Activated T-helper 1 cell treated with anti-CD3 and anti-CD28 coated beads, Interleukin-12 subunit alpha, Interleukin-12 subunit beta, Interleukin-2, Interleukin-4 antibody, amounts not matched to agents 30 ng/mL and 10 ng/mL and 1 ng/mL, durations not matched to agents 14 hours and 24 hours and 36 hours (primary cell): Measurements from ENCODE around the gene CT45A5. TPM values are rescaled to one million over a fixed set of nuclear protein-coding genes. Genes with fewer than 3 reads are reported as not detected.
"Not testable (repeated sequence)": the region's sequence is repeated elsewhere in the genome, so short reads cannot be mapped to it uniquely, and the experiment has no call there.

Experiments used
- DNase-seq: peaks from one replicate; pipeline ENCODE4 v3.0.0; 2021; ENCODE audit warnings: low spot score
- H3K27ac Mint-ChIP-seq: one replicate; pipeline ENCODE4 v1.8.0; 2021; ENCODE audit warnings: mild to moderate bottlenecking, mixed read lengths
- H3K27me3 Mint-ChIP-seq: one replicate; pipeline ENCODE4 v1.8.0; 2022; ENCODE audit warnings: mild to moderate bottlenecking, moderate library complexity, mixed read lengths; ENCODE audit not compliant: insufficient read depth
- H3K36me3 Mint-ChIP-seq: one replicate; pipeline ENCODE4 v1.8.0; 2021; ENCODE audit warnings: low read depth, mixed read lengths
- H3K4me1 Mint-ChIP-seq: one replicate; pipeline ENCODE4 v1.8.0; 2021; ENCODE audit warnings: low read depth, mixed read lengths
- H3K4me3 Mint-ChIP-seq: one replicate; pipeline ENCODE4 v1.8.0; 2021; ENCODE audit warnings: mild to moderate bottlenecking, moderate library complexity, mixed read lengths
- H3K9me3 Mint-ChIP-seq: one replicate; pipeline ENCODE4 v1.8.0; 2021; ENCODE audit warnings: mixed read lengths
- intact Hi-C: fragments of 100-400 bp; cut with micrococcal nuclease; formaldehyde crosslinking; loops from one replicate; pipeline ENCODE4 v1.15.1; 2024
- total RNA-seq: library from RNA; stranded (reverse); gene quantifications from 2 replicates; pipeline ENCODE4 v1.2.3, GENCODE V29; 2022

Gene CT45A5, protein sequence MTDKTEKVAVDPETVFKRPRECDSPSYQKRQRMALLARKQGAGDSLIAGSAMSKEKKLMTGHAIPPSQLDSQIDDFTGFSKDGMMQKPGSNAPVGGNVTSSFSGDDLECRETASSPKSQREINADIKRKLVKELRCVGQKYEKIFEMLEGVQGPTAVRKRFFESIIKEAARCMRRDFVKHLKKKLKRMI
- not detected in 2 replicates for total RNA-seq

DNA sequence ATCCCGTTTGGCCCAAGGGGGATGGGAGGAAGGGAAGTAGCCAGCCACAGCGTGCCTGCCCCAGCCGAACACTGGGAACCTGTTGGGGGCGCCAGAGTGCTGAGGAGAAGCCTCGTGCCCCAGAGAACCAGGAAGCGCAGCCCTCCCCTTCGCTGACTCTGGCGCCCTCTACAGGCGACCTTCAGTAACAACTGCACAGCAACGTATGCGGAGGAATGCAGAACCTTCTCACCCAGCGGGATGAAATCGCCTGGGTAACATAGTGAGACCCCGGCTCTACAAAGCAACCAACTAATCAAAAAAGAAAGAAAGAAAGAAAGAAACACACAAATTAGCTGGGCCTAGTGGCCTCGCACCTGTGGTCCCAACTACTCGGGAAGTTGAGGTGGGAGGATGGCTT is at the start of gene CT45A5:
Gene CT45A5, minus strand, starts transcription at position 101 of the 400 bp plus-strand sequence. CDS start 3,774 bp downstream, outside the sequence.
- DNase-seq, H3K27ac Mint-ChIP-seq, H3K4me3 Mint-ChIP-seq, H3K27me3 Mint-ChIP-seq, H3K9me3 Mint-ChIP-seq, H3K4me1 Mint-ChIP-seq, H3K36me3 Mint-ChIP-seq, intact Hi-C loops: not testable (repeated sequence)

DNA sequence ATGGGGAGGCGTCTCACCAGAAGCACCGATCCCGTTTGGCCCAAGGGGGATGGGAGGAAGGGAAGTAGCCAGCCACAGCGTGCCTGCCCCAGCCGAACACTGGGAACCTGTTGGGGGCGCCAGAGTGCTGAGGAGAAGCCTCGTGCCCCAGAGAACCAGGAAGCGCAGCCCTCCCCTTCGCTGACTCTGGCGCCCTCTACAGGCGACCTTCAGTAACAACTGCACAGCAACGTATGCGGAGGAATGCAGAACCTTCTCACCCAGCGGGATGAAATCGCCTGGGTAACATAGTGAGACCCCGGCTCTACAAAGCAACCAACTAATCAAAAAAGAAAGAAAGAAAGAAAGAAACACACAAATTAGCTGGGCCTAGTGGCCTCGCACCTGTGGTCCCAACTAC is 34.6 kb upstream of the CT45A5 start, which contains the start of gene CT45A2:
Gene CT45A2, minus strand, starts transcription at position 101 of the 400 bp plus-strand sequence. CDS start 3,747 bp downstream, outside the sequence.
- not testable (repeated sequence) for H3K9me3 Mint-ChIP-seq, DNase-seq, H3K27me3 Mint-ChIP-seq

DNA sequence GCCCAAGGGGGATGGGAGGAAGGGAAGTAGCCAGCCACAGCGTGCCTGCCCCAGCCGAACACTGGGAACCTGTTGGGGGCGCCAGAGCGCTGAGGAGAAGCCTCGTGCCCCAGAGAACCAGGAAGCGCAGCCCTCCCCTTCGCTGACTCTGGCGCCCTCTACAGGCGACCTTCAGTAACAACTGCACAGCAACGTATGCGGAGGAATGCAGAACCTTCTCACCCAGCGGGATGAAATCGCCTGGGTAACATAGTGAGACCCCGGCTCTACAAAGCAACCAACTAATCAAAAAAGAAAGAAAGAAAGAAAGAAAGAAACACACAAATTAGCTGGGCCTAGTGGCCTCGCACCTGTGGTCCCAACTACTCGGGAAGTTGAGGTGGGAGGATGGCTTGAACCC is 17.4 kb upstream of the CT45A5 start, which contains the start of gene CT45A6:
Gene CT45A6, minus strand, starts transcription at position 101 of the 400 bp plus-strand sequence. CDS start 3,794 bp downstream, outside the sequence.
- DNase-seq, intact Hi-C loops, H3K9me3 Mint-ChIP-seq, H3K27ac Mint-ChIP-seq, H3K4me3 Mint-ChIP-seq, H3K36me3 Mint-ChIP-seq, H3K4me1 Mint-ChIP-seq, H3K27me3 Mint-ChIP-seq: not testable (repeated sequence)

More for the DNA sequence above, 34.6 kb upstream of the CT45A5 start, which contains the start of gene CT45A2:
- intact Hi-C loops, H3K4me1 Mint-ChIP-seq, H3K27ac Mint-ChIP-seq, H3K36me3 Mint-ChIP-seq, H3K4me3 Mint-ChIP-seq: not testable (repeated sequence)

DNA sequence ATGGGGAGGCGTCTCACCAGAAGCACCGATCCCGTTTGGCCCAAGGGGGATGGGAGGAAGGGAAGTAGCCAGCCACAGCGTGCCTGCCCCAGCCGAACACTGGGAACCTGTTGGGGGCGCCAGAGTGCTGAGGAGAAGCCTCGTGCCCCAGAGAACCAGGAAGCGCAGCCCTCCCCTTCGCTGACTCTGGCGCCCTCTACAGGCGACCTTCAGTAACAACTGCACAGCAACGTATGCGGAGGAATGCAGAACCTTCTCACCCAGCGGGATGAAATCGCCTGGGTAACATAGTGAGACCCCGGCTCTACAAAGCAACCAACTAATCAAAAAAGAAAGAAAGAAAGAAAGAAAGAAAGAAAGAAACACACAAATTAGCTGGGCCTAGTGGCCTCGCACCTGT is 17.2 kb downstream of the CT45A5 start, which contains the start of gene CT45A3:
Gene CT45A3, minus strand, starts transcription at position 101 of the 400 bp plus-strand sequence. CDS start 3,747 bp downstream, outside the sequence.
- intact Hi-C loops, H3K9me3 Mint-ChIP-seq, H3K36me3 Mint-ChIP-seq, H3K27ac Mint-ChIP-seq, H3K4me3 Mint-ChIP-seq, H3K4me1 Mint-ChIP-seq, H3K27me3 Mint-ChIP-seq, DNase-seq: not testable (repeated sequence)

DNA sequence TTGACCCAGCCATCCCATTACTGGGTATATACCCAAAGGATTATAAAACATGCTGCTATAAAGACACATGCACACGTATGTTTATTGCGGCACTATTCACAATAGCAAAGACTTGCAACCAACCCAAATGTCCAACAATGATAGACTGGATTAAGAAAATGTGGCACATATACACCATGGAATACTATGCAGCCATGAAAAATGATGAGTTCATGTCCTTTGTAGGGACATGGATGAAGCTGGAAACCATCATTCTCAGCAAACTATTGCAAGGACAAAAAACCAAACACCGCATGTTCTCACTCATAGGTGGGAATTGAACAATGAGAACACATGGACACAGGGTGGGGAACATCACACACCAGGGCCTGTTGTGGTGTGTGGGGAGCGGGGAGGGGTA is 40.6 kb downstream of the CT45A5 start:
- H3K36me3 Mint-ChIP-seq, H3K27ac Mint-ChIP-seq, H3K4me3 Mint-ChIP-seq, DNase-seq, H3K4me1 Mint-ChIP-seq, intact Hi-C loops, H3K9me3 Mint-ChIP-seq, H3K27me3 Mint-ChIP-seq: not testable (repeated sequence)

DNA sequence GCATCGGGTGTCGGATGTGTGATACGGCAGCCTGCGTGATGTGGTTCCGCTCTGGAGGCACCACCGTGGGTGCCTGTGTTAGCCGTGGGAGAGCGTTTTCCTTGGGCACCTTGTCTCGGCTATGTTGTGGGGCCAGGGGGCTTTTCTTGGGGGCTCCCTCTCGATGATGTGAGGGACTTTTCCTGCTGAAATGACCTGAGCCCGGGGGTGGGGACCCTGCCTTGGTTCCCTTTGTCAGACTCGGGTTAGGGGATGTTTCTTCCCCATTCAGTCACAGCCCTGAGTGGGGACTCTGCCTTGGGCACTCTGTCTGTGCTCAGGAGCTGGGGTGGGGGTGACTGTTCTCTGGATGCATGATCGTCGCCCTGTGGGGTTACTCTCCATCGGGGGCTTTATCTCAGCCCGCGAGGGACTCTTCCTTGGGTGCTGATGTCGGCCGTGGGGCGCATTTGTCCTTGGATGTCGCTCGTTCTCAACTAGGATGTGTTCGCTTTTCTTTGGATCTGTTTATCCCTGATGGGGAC is 44.0 kb downstream of the CT45A5 start:
- H3K27me3 Mint-ChIP-seq: no peaks in the 10 kb centered on the region
- H3K4me3 Mint-ChIP-seq: no peak overlapping the region
- H3K27ac Mint-ChIP-seq: no peak overlapping the region

DNA sequence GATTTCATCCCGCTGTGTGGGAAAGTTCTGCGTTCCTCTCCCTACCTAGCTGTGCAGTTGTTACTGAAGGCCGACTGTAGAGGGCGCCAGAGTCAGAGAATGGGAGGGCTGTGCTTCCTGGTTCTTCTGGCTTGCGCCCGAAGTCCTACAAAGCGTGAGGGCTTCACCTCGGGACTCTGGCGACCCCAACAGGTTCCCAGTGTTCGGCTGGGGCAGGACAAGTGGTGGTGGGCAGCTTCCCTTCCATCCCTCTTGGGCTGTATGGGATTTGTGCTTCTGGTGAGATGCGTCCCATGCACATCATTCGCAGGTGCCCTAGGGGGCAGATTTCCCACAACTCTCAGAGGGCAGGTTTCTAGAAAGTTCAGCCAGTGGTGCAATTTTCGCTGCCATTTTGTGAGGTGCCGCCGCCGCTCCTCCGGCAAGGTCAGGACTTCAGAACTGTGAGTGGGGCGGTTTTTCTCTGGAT is 44.6 kb downstream of the CT45A5 start:
- peak overlapping the region; percentile 22 for H3K4me3 Mint-ChIP-seq
- intact Hi-C loops: no loop called here
- no peak overlapping the region for H3K27ac Mint-ChIP-seq
- no peaks in the 10 kb centered on the region for H3K27me3 Mint-ChIP-seq
- no peaks in the 10 kb centered on the region for H3K4me1 Mint-ChIP-seq
- no peaks in the 10 kb centered on the region for H3K9me3 Mint-ChIP-seq
- no peaks in the 10 kb centered on the region for H3K36me3 Mint-ChIP-seq
- DNase-seq: peak; percentile 11

More for the DNA sequence above, 44.0 kb downstream of the CT45A5 start:
- DNase-seq: no peak
- Mint-ChIP-seq H3K4me1 (no peaks in the 10 kb centered on the region), H3K9me3 (no peaks in the 10 kb centered on the region), H3K36me3 (no peaks in the 10 kb centered on the region)
- intact Hi-C loops: no loop called here

DNA sequence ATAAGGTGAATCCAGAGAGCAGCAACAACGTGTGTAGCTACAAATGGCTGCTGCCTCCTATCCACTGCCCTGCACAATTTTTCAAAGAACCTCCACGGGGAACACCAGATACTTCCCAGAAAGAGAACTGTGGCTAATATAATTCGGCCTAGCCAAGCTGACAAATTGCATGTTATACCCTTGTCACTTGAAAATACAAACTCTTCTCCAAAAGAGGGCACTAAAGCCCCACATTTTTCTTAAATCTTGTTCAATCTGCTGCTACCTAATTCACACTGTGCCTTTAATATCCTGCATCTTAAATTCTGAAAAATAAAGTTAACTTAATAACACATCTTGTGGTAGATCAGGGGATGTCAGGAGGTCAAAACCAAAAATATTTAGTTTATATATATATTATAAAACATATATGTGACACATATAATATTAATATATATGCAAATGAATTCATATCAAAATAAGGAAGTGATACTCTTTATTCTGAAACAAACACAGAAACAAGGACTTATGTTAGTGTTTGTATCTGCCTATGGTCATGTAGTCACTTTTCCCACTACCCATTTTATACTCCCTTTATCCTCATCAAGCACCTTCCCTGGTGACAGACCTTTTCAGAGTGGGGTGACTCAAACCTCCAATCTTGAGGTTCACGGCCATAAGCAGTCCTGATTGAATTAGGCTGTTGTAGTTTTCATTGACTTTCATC is 47.8 kb downstream of the CT45A5 start:
- Mint-ChIP-seq H3K27ac (no peak overlapping the region), H3K4me3 (no peak overlapping the region), H3K36me3 (no peaks in the 10 kb centered on the region), H3K27me3 (no peaks in the 10 kb centered on the region), H3K9me3 (no peaks in the 10 kb centered on the region), H3K4me1 (no peaks in the 10 kb centered on the region)
- no peak for DNase-seq
- intact Hi-C loops: no loop called here

DNA sequence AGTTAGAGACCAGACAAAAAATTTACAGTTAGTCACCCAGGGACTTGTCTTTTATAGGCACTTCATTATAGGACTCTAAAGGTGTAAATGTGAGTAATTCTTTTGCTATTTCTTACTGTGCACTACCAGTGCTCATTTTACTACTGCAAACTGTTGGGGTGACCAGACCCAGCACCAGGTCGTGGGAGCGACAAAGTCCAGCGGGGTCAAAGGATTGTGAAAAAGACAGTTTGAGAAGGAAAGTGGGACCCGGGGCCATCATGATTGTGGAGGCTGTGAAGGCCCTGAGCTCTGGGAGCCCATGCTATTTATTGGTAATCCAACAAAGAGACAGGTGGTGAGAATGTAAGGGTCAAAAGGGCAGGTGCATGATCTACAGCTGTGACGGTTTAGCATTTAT is 50.6 kb downstream of the CT45A5 start:
- H3K27ac Mint-ChIP-seq, intact Hi-C loops, H3K4me3 Mint-ChIP-seq, H3K27me3 Mint-ChIP-seq, H3K9me3 Mint-ChIP-seq, H3K4me1 Mint-ChIP-seq, H3K36me3 Mint-ChIP-seq, DNase-seq: not testable (repeated sequence)

Other genes with a start within 250 kb of the CT45A5 start
- gene CT45A1, start 71.9 kb downstream of the CT45A5 start, total RNA-seq: not detected in 2 replicates
- not detected in 2 replicates for gene CT45A3, start 17.3 kb downstream of the CT45A5 start, total RNA-seq
- not detected in 2 replicates for gene CT45A6, start 17.3 kb upstream of the CT45A5 start, total RNA-seq
- not detected in 2 replicates for gene CT45A2, start 34.5 kb upstream of the CT45A5 start, total RNA-seq
- gene CT45A7, start 51.8 kb upstream of the CT45A5 start, total RNA-seq: not detected in 2 replicates
- not detected in 2 replicates for gene CT45A8, start 69.0 kb upstream of the CT45A5 start, total RNA-seq
- gene CT45A9, start 86.3 kb upstream of the CT45A5 start, total RNA-seq: not detected in 2 replicates
- gene CT45A10, start 107.9 kb upstream of the CT45A5 start, total RNA-seq: not detected in 2 replicates
- not detected in 2 replicates for gene SAGE1, start 108.2 kb upstream of the CT45A5 start, total RNA-seq
- 25.2 and 26.4 TPM in 2 replicates for gene MMGT1, start 188.5 kb upstream of the CT45A5 start, total RNA-seq
- 12.7 and 13.4 TPM in 2 replicates for gene SLC9A6, start 199.9 kb upstream of the CT45A5 start, total RNA-seq